WTC11 (cell line): ENCODE results near the gene NOL9. TPM values are rescaled to one million over a fixed set of nuclear protein-coding genes. Genes with fewer than 3 reads are reported as not detected.

Source experiments
- ATAC-seq: fragments of 200-7000 bp; cut with Tn5 transposase; 2 replicates; pipeline ENCODE4 v1.10.0; 2021; ENCODE audit warnings: mild to moderate bottlenecking, moderate library complexity
- CTCF ChIA-PET: fragments of 300-600 bp; sonication (Branson Sonifier 250); formaldehyde crosslinking; loops from one replicate; lab custom pipeline; 2021; ENCODE audit warnings: antibody characterized with exemption; lab: Charles Lee
- POLR2A ChIA-PET: fragments of 350-600 bp; sonication (Branson Sonifier 250); formaldehyde crosslinking; loops from one replicate; lab custom pipeline; 2021; ENCODE audit warnings: antibody characterized with exemption; lab: Charles Lee
- DNase-seq: peaks from one replicate; pipeline ENCODE4 v3.0.0; 2021; ENCODE audit warnings: low spot score
- H3K27ac Mint-ChIP-seq: 2 replicates; pipeline ENCODE4 v1.8.0; 2021; ENCODE audit warnings: mixed read lengths
- H3K27me3 Mint-ChIP-seq: 2 replicates; pipeline ENCODE4 v1.8.0; 2021; ENCODE audit warnings: low read depth, mild to moderate bottlenecking, moderate library complexity, mixed read lengths
- H3K36me3 Mint-ChIP-seq: 2 replicates; pipeline ENCODE4 v1.8.0; 2021; ENCODE audit warnings: mixed read lengths
- H3K4me1 Mint-ChIP-seq: 2 replicates; pipeline ENCODE4 v1.8.0; 2022; ENCODE audit warnings: mixed read lengths
- H3K4me3 Mint-ChIP-seq: 2 replicates; pipeline ENCODE4 v1.8.0; 2021; ENCODE audit warnings: mild to moderate bottlenecking, moderate library complexity, mixed read lengths
- H3K9me3 Mint-ChIP-seq: 2 replicates; pipeline ENCODE4 v1.8.0; 2021; ENCODE audit warnings: mixed read lengths
- EMX1 ChIP-seq: fragments of 250-450 bp; sonication (Bioruptor Pico); IDR thresholded peaks from 2 replicates; pipeline ENCODE4 v1.8.0; 2021; ENCODE audit warnings: mild to moderate bottlenecking
- FOXP1 ChIP-seq: sonication (generic); formaldehyde crosslinking; IDR thresholded peaks from 2 replicates; pipeline ENCODE4 v1.8.0; 2022; ENCODE audit warnings: missing genetic modification reagents, mild to moderate bottlenecking, moderate library complexity, borderline replicate concordance
- NFE2L1 ChIP-seq: sonication (generic); formaldehyde crosslinking; IDR thresholded peaks from 2 replicates; pipeline ENCODE4 v1.8.1; 2023; ENCODE audit warnings: missing genetic modification reagents
- NR3C1 ChIP-seq: sonication (generic); formaldehyde crosslinking; conservative IDR thresholded peaks from 2 replicates; pipeline ENCODE4 v1.8.1; 2023; ENCODE audit warnings: low read depth, mild to moderate bottlenecking, missing genetic modification reagents
- PRRX2 ChIP-seq: fragments of 250-450 bp; sonication (Bioruptor Pico); IDR thresholded peaks from 2 replicates; pipeline ENCODE4 v1.8.0; 2021; ENCODE audit warnings: mild to moderate bottlenecking
- RELA ChIP-seq: sonication (generic); formaldehyde crosslinking; IDR thresholded peaks from 2 replicates; pipeline ENCODE4 v1.8.1; 2022; ENCODE audit warnings: missing genetic modification reagents, mild to moderate bottlenecking, borderline replicate concordance
- SMAD3 ChIP-seq: sonication (generic); formaldehyde crosslinking; IDR thresholded peaks from 2 replicates; pipeline ENCODE4 v1.8.0; 2022; ENCODE audit warnings: missing genetic modification reagents, mild to moderate bottlenecking, borderline replicate concordance
- SMAD4 ChIP-seq: sonication (generic); formaldehyde crosslinking; IDR thresholded peaks from 2 replicates; pipeline ENCODE4 v1.8.0; 2022; ENCODE audit warnings: mild to moderate bottlenecking, missing genetic modification reagents
- SOX15 ChIP-seq: fragments of 250-450 bp; sonication (Bioruptor Pico); IDR thresholded peaks from 2 replicates; pipeline ENCODE4 v1.9.0; 2021; ENCODE audit warnings: mild to moderate bottlenecking
- TCF7 ChIP-seq: sonication (generic); formaldehyde crosslinking; IDR thresholded peaks from 2 replicates; pipeline ENCODE4 v1.8.0; 2022; ENCODE audit warnings: mild to moderate bottlenecking, low read depth, missing genetic modification reagents, moderate library complexity
- TEAD1 ChIP-seq: sonication (generic); formaldehyde crosslinking; IDR thresholded peaks from 2 replicates; pipeline ENCODE4 v1.8.0; 2022; ENCODE audit warnings: mild to moderate bottlenecking, missing genetic modification reagents
- ZNF138 ChIP-seq: sonication (generic); formaldehyde crosslinking; conservative IDR thresholded peaks from 2 replicates; pipeline ENCODE4 v1.8.1; 2022; ENCODE audit warnings: mild to moderate bottlenecking, moderate library complexity, missing genetic modification reagents
- ZNF396 ChIP-seq: fragments of 250-450 bp; sonication (Bioruptor Pico); IDR thresholded peaks from 2 replicates; pipeline ENCODE4 v1.8.0; 2021; ENCODE audit warnings: mild to moderate bottlenecking, moderate library complexity, borderline replicate concordance
- ZNF416 ChIP-seq: fragments of 250-450 bp; sonication (Bioruptor Pico); IDR thresholded peaks from 2 replicates; pipeline ENCODE4 v1.9.0; 2021; ENCODE audit warnings: mild to moderate bottlenecking, inconsistent platforms
- ZNF671 ChIP-seq: fragments of 250-450 bp; sonication (Bioruptor Pico); IDR thresholded peaks from 2 replicates; pipeline ENCODE4 v1.8.0; 2021; ENCODE audit warnings: mild to moderate bottlenecking
- total RNA-seq: library from RNA; stranded (reverse); gene quantifications from 3 replicates; pipeline ENCODE4 v1.2.3, GENCODE V29; 2021
- TF ChIP-seq, protein P1 (sequence below): sonication (generic); formaldehyde crosslinking; IDR thresholded peaks from 2 replicates; pipeline ENCODE4 v1.8.0; 2022; ENCODE audit warnings: mild to moderate bottlenecking, missing genetic modification reagents
- TF ChIP-seq, protein P2 (sequence below): sonication (generic); formaldehyde crosslinking; IDR thresholded peaks from 2 replicates; pipeline ENCODE4 v1.8.1; 2023; ENCODE audit warnings: mild to moderate bottlenecking, missing genetic modification reagents, borderline replicate concordance
- TF ChIP-seq, protein P3 (sequence below): fragments of 250-450 bp; sonication (Bioruptor Pico); IDR thresholded peaks from 2 replicates; pipeline ENCODE4 v1.9.0; 2021; ENCODE audit warnings: moderate library complexity, mild to moderate bottlenecking, inconsistent platforms, borderline replicate concordance
- TF ChIP-seq, protein P4 (sequence below): fragments of 250-450 bp; sonication (Bioruptor Pico); IDR thresholded peaks from 2 replicates; pipeline ENCODE4 v1.9.0; 2021; ENCODE audit warnings: mild to moderate bottlenecking
- TF ChIP-seq, protein P5 (sequence below): sonication (generic); formaldehyde crosslinking; IDR thresholded peaks from 2 replicates; pipeline ENCODE4 v1.8.1; 2022; ENCODE audit warnings: low read depth, missing genetic modification reagents, borderline replicate concordance
- TF ChIP-seq, protein P6 (sequence below): sonication (generic); formaldehyde crosslinking; IDR thresholded peaks from 2 replicates; pipeline ENCODE4 v1.8.0; 2022; ENCODE audit warnings: mild to moderate bottlenecking, missing genetic modification reagents
- TF ChIP-seq, protein P7 (sequence below): fragments of 250-450 bp; sonication (Bioruptor Pico); IDR thresholded peaks from 2 replicates; pipeline ENCODE4 v1.8.0; 2021; ENCODE audit warnings: mild to moderate bottlenecking

The NOL9 gene
- total RNA-seq, 1 experiment from 2014 or later, result 37.4 TPM

DNA sequence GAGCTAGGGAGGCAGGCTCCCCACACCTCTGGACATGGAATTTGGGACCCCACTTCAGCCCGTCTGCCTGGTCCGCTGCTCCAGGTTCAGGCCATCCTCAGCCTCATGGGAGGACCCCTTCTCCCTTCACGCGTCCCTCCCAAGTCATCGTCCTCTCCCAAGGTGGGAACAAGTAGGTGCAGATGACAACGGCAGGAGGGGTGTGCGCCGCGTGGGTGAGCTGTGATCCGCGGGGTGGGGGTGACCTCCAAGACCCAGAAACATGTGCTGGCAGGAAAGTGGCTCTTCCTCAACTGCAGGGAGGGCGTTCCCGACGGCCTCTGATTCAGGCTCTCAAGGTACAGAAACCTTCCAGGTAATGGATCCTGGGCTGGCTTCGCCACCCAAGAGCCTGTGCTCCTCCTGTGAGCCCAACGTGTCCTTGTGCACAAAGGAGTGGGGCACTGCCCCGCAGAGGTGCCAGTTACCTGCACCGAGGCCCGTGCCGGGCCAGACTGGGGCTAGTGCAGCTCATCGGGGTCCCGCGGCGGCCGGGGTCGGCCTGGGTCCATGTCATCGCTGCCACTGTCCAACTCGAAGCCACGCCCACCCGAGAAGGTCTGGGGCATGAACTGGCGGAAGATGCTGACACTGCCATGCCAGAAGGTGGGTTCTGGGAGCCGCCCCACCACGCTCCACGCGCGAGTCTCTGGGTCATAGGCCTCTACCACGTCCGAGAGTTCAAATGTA, 38.7 kb upstream of the NOL9 start (continued):
- TF ChIP-seq, protein P1, sequence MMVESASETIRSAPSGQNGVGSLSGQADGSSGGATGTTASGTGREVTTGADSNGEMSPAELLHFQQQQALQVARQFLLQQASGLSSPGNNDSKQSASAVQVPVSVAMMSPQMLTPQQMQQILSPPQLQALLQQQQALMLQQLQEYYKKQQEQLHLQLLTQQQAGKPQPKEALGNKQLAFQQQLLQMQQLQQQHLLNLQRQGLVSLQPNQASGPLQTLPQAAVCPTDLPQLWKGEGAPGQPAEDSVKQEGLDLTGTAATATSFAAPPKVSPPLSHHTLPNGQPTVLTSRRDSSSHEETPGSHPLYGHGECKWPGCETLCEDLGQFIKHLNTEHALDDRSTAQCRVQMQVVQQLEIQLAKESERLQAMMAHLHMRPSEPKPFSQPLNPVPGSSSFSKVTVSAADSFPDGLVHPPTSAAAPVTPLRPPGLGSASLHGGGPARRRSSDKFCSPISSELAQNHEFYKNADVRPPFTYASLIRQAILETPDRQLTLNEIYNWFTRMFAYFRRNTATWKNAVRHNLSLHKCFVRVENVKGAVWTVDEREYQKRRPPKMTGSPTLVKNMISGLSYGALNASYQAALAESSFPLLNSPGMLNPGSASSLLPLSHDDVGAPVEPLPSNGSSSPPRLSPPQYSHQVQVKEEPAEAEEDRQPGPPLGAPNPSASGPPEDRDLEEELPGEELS (CRISPR knock-in tag), result no peak
- TF ChIP-seq ZNF416 (CRISPR knock-in tag) (no peak), TCF7 (no peak)
- TF ChIP-seq, protein P2, sequence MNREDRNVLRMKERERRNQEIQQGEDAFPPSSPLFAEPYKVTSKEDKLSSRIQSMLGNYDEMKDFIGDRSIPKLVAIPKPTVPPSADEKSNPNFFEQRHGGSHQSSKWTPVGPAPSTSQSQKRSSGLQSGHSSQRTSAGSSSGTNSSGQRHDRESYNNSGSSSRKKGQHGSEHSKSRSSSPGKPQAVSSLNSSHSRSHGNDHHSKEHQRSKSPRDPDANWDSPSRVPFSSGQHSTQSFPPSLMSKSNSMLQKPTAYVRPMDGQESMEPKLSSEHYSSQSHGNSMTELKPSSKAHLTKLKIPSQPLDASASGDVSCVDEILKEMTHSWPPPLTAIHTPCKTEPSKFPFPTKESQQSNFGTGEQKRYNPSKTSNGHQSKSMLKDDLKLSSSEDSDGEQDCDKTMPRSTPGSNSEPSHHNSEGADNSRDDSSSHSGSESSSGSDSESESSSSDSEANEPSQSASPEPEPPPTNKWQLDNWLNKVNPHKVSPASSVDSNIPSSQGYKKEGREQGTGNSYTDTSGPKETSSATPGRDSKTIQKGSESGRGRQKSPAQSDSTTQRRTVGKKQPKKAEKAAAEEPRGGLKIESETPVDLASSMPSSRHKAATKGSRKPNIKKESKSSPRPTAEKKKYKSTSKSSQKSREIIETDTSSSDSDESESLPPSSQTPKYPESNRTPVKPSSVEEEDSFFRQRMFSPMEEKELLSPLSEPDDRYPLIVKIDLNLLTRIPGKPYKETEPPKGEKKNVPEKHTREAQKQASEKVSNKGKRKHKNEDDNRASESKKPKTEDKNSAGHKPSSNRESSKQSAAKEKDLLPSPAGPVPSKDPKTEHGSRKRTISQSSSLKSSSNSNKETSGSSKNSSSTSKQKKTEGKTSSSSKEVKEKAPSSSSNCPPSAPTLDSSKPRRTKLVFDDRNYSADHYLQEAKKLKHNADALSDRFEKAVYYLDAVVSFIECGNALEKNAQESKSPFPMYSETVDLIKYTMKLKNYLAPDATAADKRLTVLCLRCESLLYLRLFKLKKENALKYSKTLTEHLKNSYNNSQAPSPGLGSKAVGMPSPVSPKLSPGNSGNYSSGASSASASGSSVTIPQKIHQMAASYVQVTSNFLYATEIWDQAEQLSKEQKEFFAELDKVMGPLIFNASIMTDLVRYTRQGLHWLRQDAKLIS (CRISPR knock-in tag), result no peak

DNA sequence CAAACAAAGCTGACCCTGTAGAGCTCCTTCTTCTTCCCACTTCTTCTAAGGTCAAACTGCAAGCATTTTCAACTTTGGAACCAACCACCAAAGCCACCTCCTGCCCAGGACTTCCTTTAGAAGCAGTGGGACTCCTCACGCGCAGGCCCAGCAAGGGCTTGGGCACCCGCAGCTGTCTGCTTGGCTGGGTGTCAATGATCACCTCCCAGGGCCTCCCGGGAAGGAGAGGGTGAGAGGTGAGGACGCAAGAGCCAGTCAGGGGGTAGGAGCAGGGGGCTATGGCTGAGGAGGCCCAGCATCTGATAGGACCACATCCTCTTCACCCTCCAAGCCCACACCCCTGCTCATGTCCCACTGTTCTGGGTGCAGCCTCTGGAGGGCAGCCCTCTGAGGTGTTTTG, 38.1 kb upstream of the NOL9 start:
- Mint-ChIP-seq H3K36me3 (peaks cover 30% of the 10 kb centered on the region), H3K27me3 (no peaks in the 10 kb centered on the region), H3K27ac (no peak overlapping the region), H3K4me1 (no peaks in the 10 kb centered on the region), H3K4me3 (no peak overlapping the region), H3K9me3 (no peaks in the 10 kb centered on the region)
- ATAC-seq (no peak), DNase-seq (no peak)
- TF ChIP-seq ZNF396 (no peak), RELA (CRISPR knock-in tag) (no peak), TCF7 (no peak), SMAD3 (CRISPR knock-in tag) (no peak), SOX15 (CRISPR knock-in tag) (no peak), ZNF671 (no peak), EMX1 (CRISPR knock-in tag) (no peak), NFE2L1 (no peak), PRRX2 (no peak), ZNF138 (CRISPR knock-in tag) (no peak), FOXP1 (no peak), NR3C1 (CRISPR knock-in tag) (no peak), SMAD4 (no peak), TEAD1 (no peak)
- TF ChIP-seq, protein P3, sequence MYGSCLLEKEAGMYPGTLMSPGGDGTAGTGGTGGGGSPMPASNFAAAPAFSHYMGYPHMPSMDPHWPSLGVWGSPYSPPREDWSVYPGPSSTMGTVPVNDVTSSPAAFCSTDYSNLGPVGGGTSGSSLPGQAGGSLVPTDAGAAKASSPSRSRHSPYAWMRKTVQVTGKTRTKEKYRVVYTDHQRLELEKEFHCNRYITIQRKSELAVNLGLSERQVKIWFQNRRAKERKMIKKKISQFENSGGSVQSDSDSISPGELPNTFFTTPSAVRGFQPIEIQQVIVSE (CRISPR knock-in tag), result no peak
- TF ChIP-seq, protein P1 (CRISPR knock-in tag), result no peak
- TF ChIP-seq, protein P4, sequence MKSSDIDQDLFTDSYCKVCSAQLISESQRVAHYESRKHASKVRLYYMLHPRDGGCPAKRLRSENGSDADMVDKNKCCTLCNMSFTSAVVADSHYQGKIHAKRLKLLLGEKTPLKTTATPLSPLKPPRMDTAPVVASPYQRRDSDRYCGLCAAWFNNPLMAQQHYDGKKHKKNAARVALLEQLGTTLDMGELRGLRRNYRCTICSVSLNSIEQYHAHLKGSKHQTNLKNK (CRISPR knock-in tag), result no peak
- TF ChIP-seq, protein P5, sequence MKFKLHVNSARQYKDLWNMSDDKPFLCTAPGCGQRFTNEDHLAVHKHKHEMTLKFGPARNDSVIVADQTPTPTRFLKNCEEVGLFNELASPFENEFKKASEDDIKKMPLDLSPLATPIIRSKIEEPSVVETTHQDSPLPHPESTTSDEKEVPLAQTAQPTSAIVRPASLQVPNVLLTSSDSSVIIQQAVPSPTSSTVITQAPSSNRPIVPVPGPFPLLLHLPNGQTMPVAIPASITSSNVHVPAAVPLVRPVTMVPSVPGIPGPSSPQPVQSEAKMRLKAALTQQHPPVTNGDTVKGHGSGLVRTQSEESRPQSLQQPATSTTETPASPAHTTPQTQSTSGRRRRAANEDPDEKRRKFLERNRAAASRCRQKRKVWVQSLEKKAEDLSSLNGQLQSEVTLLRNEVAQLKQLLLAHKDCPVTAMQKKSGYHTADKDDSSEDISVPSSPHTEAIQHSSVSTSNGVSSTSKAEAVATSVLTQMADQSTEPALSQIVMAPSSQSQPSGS (CRISPR knock-in tag), result no peak
- TF ChIP-seq, protein P6, sequence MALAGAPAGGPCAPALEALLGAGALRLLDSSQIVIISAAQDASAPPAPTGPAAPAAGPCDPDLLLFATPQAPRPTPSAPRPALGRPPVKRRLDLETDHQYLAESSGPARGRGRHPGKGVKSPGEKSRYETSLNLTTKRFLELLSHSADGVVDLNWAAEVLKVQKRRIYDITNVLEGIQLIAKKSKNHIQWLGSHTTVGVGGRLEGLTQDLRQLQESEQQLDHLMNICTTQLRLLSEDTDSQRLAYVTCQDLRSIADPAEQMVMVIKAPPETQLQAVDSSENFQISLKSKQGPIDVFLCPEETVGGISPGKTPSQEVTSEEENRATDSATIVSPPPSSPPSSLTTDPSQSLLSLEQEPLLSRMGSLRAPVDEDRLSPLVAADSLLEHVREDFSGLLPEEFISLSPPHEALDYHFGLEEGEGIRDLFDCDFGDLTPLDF, result no peak
- TF ChIP-seq, protein P7, sequence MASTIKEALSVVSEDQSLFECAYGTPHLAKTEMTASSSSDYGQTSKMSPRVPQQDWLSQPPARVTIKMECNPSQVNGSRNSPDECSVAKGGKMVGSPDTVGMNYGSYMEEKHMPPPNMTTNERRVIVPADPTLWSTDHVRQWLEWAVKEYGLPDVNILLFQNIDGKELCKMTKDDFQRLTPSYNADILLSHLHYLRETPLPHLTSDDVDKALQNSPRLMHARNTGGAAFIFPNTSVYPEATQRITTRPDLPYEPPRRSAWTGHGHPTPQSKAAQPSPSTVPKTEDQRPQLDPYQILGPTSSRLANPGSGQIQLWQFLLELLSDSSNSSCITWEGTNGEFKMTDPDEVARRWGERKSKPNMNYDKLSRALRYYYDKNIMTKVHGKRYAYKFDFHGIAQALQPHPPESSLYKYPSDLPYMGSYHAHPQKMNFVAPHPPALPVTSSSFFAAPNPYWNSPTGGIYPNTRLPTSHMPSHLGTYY (CRISPR knock-in tag), result no peak
- ChIA-PET POLR2A (no interaction called here), CTCF (no interaction called here)
